Mammary epithelial cell (primary cell): ENCODE measurements around the gene ACSF3.

Experiments used
- EZH2 ChIP-seq: IDR thresholded peaks from 2 replicates; pipeline ENCODE4 v1.6.1; 2012; ENCODE audit warnings: low read length, inconsistent platforms, borderline replicate concordance
- TF ChIP-seq, protein P1 (sequence below), 2 donors: IDR thresholded peaks in 1 of 2; conservative IDR thresholded peaks in 1 of 2; 2 replicates each; pipeline ENCODE4 v1.5.1; 2011 to 2012; ENCODE audit warnings: inconsistent platforms in 2 of 2, low read length in 2 of 2, mild to moderate bottlenecking in 2 of 2, control low read depth in 1 of 2, low read depth in 1 of 2; ENCODE audit not compliant: insufficient read depth in 1 of 2; ENCODE audit errors: extremely low read depth in 1 of 2

DNA sequence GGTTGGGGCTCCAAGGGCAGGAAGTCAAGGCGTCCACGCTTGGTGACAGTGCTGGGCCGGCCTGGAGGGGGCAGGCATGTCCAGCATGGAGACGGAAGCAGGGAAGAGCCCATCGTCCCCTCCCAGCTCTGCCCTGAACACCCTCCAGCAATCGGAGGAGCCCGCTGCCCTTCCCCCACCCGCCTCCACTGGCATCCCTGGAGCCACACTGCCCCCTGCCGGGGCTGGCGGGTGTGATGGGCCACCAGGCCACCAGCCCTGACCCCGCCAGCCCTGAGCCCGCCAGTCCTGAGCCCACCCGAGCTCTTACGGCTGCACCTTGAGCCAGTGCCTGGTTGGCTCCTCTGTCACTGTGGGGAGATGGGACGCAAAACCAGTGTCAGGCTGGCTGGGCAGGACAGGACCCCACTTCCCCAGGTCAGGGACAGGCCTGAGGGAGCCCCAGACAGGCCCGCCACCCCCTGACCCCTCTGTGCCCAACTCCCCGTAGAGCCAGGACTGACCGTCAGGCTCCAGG lies 73.8 kb downstream of the ACSF3 start:
- TF ChIP-seq, protein P1, sequence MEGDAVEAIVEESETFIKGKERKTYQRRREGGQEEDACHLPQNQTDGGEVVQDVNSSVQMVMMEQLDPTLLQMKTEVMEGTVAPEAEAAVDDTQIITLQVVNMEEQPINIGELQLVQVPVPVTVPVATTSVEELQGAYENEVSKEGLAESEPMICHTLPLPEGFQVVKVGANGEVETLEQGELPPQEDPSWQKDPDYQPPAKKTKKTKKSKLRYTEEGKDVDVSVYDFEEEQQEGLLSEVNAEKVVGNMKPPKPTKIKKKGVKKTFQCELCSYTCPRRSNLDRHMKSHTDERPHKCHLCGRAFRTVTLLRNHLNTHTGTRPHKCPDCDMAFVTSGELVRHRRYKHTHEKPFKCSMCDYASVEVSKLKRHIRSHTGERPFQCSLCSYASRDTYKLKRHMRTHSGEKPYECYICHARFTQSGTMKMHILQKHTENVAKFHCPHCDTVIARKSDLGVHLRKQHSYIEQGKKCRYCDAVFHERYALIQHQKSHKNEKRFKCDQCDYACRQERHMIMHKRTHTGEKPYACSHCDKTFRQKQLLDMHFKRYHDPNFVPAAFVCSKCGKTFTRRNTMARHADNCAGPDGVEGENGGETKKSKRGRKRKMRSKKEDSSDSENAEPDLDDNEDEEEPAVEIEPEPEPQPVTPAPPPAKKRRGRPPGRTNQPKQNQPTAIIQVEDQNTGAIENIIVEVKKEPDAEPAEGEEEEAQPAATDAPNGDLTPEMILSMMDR (conservative IDR thresholded peaks at IDR 0.05 in 1 of 2, IDR thresholded peaks at IDR 0.05 in 1 of 2; ENCODE audit: extremely low read depth in 1 of 2, insufficient read depth in 1 of 2, low read depth in 1 of 2, low read length in 2 of 2): peak; percentile 60 to 95
- TF ChIP-seq EZH2: no peak
